Endothelial cell of hepatic sinusoid (primary cell): ENCODE results near the gene AMHR2.

Source experiments
- in situ Hi-C: cut with HindIII; loops from 2 replicates; pipeline ENCODE4 v1.10.0; 2017; ENCODE audit warnings: low sequenced_read_pairs

AMHR2 gene

GRCh38 chr12:53476769-53477209 is 53.1 kb downstream of the AMHR2 start:
- in situ Hi-C loops: no loop called here

GRCh38 chr12:53478865-53479264 is 55.2 kb downstream of the AMHR2 start:
- in situ Hi-C loops: no loop called here

GRCh38 chr12:53479331-53479730 is 55.7 kb downstream of the AMHR2 start:
- in situ Hi-C loops: no loop called here

GRCh38 chr12:53480491-53481442 is 57.1 kb downstream of the AMHR2 start:
- in situ Hi-C loops: no loop called here
